Measurements from ENCODE around the gene DGKG.

The DGKG gene

DNA sequence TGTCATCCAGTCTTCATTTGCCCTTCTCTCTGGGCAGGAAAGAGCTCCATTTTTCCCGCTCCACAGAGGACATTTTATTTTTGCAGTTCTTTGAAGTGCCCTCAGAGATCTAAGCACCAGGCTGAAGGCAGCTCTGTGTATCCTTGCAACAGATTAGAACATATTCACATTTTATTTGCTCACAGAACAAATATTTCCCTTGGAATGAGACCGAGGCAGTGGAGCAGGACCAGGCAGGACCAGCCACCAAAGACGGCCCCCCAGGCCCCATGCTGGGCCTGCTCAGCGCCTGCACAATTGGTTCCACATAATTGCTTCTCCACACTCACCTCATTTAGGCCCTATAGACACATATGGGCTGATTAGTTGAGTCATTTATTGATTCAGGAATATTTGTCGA is 237.4 kb downstream of the DGKG start:
- H3K27me3 ChIP-seq (replicated peaks; ENCODE audit: control insufficient read depth, insufficient read depth, low read length): no peaks in the 10 kb centered on the region
- no peaks in the 10 kb centered on the region for H3K36me3 ChIP-seq (ENCODE audit: control insufficient read depth, insufficient read depth, low read length)
- H3K4me3 ChIP-seq (replicated peaks; ENCODE audit: low read depth, low read length): no peak overlapping the region
- TF ChIP-seq, protein P1, sequence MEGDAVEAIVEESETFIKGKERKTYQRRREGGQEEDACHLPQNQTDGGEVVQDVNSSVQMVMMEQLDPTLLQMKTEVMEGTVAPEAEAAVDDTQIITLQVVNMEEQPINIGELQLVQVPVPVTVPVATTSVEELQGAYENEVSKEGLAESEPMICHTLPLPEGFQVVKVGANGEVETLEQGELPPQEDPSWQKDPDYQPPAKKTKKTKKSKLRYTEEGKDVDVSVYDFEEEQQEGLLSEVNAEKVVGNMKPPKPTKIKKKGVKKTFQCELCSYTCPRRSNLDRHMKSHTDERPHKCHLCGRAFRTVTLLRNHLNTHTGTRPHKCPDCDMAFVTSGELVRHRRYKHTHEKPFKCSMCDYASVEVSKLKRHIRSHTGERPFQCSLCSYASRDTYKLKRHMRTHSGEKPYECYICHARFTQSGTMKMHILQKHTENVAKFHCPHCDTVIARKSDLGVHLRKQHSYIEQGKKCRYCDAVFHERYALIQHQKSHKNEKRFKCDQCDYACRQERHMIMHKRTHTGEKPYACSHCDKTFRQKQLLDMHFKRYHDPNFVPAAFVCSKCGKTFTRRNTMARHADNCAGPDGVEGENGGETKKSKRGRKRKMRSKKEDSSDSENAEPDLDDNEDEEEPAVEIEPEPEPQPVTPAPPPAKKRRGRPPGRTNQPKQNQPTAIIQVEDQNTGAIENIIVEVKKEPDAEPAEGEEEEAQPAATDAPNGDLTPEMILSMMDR (IDR thresholded peaks at IDR 0.05; ENCODE audit: insufficient read depth, low read length, poor library complexity, severe bottlenecking): no peak
- DNase-seq (ENCODE audit: extremely low read depth, insufficient read length): no peak

DNA sequence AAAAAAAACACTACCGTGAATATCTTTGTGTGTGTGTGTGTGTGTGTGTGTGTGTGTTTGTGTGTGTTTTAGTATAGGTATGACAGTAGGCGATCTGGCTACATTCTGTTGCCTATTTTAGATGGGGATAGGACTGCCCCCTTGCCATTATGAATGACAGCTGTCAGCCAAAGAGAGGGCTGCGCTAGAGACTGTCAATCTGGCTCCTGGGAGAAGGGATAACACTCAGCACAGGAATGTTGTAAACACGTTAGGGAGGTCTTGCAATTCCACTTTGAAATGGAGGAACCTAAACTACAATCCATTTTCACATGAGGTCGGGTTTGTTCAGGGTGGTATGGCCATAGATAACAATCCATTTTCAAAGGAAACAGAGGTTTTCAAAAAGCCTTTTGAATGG is 239.0 kb downstream of the DGKG start:
- H3K36me3 ChIP-seq (ENCODE audit: control insufficient read depth, insufficient read depth, low read length): no peaks in the 10 kb centered on the region
- no peak overlapping the region for H3K4me3 ChIP-seq (replicated peaks; ENCODE audit: low read depth, low read length)
- DNase-seq (ENCODE audit: extremely low read depth, insufficient read length): no peak
- no peaks in the 10 kb centered on the region for H3K27me3 ChIP-seq (replicated peaks; ENCODE audit: control insufficient read depth, insufficient read depth, low read length)
- TF ChIP-seq, protein P1 (IDR thresholded peaks at IDR 0.05; ENCODE audit: insufficient read depth, low read length, poor library complexity, severe bottlenecking): no peak

DNA sequence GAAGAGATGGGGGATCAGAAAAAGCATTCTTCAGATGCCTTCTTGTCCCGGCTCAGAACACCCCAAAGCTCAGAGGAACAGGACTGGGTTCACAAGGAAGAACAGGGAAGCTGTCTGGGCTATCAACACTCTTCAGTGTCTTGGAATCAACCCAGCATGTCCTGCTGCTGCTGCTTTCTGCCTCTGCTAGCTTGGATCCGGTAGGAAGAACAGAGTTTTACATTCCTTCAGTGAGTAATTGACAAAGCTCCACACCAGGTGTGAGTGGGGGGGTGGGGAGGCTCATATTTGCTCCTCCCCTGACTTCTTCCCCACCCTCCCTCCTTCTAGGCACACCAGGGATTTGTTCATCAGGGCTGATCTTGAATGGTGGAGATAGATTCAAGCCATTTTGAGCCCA is 240.1 kb downstream of the DGKG start:
- Histone ChIP-seq H3K36me3 (ENCODE audit: control insufficient read depth, insufficient read depth, low read length) (no peaks in the 10 kb centered on the region), H3K27me3 (replicated peaks; ENCODE audit: control insufficient read depth, insufficient read depth, low read length) (no peaks in the 10 kb centered on the region), H3K4me3 (replicated peaks; ENCODE audit: low read depth, low read length) (no peak overlapping the region)
- TF ChIP-seq, protein P1 (IDR thresholded peaks at IDR 0.05; ENCODE audit: insufficient read depth, low read length, poor library complexity, severe bottlenecking): no peak
- DNase-seq (ENCODE audit: extremely low read depth, insufficient read length): no peak

DNA sequence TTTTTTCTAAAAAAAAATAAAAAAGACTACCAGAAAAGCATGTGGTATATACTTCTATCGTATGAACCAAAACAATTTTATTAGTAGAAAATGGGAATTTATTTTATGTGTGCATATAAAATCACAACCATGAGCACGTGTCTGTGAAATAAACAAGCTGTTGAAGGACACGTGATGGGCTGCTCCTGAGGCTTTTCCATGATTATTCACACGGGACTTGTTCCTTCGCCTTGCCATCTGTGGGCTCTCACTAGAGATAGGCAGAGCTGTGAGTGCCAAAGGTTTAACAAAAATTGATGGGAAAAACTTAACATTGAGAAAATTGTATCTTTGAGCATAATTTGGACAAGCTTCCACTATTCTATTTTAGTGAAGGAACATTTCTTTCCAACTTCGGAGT is 240.8 kb downstream of the DGKG start:
- no peaks in the 10 kb centered on the region for H3K27me3 ChIP-seq (replicated peaks; ENCODE audit: control insufficient read depth, insufficient read depth, low read length)
- TF ChIP-seq, protein P1 (IDR thresholded peaks at IDR 0.05; ENCODE audit: insufficient read depth, low read length, poor library complexity, severe bottlenecking): no peak

DNA sequence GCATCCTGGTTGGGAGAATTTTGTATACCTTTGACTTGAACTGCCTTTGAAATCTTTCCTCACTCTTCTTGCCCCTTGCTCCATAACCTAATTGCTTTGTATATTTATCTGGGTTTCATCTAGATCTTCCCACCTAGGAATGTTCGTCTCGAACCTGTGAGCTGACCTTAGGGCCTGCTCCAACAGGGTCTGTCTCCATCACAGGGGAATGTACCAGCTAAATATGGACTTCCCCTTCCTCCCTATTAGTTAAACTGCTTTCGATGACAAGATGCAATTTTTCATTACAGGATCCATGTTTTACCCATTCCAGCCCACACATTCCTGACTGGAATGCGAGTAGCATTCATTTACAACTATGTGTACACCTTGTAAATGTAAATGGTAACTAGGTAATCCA is 242.5 kb downstream of the DGKG start:
- DNase-seq (ENCODE audit: extremely low read depth, insufficient read length): no peak
- TF ChIP-seq, protein P1 (IDR thresholded peaks at IDR 0.05; ENCODE audit: insufficient read depth, low read length, poor library complexity, severe bottlenecking): no peak
- H3K4me3 ChIP-seq (replicated peaks; ENCODE audit: low read depth, low read length): no peak overlapping the region
- H3K27me3 ChIP-seq (replicated peaks; ENCODE audit: control insufficient read depth, insufficient read depth, low read length): no peaks in the 10 kb centered on the region
- H3K36me3 ChIP-seq (ENCODE audit: control insufficient read depth, insufficient read depth, low read length): no peaks in the 10 kb centered on the region

More for the DNA sequence above, 240.8 kb downstream of the DGKG start:
- DNase-seq (ENCODE audit: extremely low read depth, insufficient read length): no peak
- no peak overlapping the region for H3K4me3 ChIP-seq (replicated peaks; ENCODE audit: low read depth, low read length)
- H3K36me3 ChIP-seq (ENCODE audit: control insufficient read depth, insufficient read depth, low read length): no peaks in the 10 kb centered on the region

DNA sequence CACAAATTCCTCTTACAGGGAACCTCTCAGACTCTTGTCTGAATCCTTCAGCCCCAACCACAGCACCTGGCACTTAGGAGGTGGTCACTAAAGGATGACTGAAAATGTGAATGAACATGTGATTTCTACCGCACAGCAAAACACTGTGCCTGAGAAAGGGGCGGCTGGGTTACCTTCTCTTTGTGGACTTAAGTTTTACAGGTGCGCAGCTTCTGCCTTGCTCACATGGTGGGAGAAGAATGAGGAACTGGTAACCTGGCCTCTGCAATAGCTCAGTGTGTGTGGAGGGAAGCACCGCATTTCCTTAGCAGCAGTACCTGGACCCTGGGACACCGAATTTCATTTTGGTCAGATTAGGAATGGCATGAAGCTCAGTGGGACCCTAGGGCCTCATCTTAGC is 243.3 kb downstream of the DGKG start:
- no peak for DNase-seq (ENCODE audit: extremely low read depth, insufficient read length)
- no peaks in the 10 kb centered on the region for H3K27me3 ChIP-seq (replicated peaks; ENCODE audit: control insufficient read depth, insufficient read depth, low read length)
- H3K4me3 ChIP-seq (replicated peaks; ENCODE audit: low read depth, low read length): no peak overlapping the region
- no peaks in the 10 kb centered on the region for H3K36me3 ChIP-seq (ENCODE audit: control insufficient read depth, insufficient read depth, low read length)
- TF ChIP-seq, protein P1 (IDR thresholded peaks at IDR 0.05; ENCODE audit: insufficient read depth, low read length, poor library complexity, severe bottlenecking): no peak

All from GM06990 (cell line).